Measurements from ENCODE around the gene SLC25A13. TPM values are rescaled to one million over a fixed set of nuclear protein-coding genes. Genes with fewer than 3 reads are reported as not detected.

Gene SLC25A13
- total and polyA plus RNA-seq, 2 of the 8 experiments (the other 6 are each of a cell fraction or from before 2014, with no cell fraction given): 30.8 to 85.4 TPM

DNA sequence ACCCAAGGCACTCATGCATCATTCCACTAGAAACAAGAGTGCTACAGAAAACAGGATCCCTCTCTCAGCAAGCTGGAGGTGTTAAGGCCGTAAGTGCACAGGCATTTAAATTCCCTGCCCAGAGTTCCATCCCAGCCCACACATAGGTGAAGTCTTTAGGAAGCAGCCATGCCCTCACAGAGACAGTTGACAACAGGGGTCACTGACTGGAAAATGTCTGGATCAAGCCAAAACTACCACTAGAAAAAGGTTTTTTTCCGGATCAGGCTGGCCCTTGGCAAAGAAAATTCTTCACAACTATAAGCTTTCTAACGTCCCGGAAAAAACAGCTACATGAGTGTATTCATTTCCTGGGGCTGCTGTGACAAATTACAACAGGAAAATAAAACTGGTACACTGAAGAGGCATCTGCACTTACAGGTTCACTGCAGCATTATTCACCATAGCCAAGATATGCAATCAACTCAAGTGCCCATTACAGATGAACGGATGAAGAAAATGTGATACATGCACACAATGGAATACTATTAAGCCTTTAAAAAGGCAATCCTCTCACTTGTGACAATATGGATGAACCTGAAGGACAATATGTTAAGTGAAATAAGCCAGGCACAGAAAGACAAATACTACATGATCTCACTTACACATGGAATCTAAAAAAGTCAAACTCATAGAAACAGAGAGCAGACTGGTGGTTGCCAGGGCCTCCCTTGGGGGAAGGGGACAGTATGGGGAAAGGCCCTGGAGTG is 52.5 kb downstream of the SLC25A13 start:
- H4K8ac ChIP-seq (ENCODE audit: extremely low read depth, insufficient read depth, low read length): no peak overlapping the region
- DNase-seq (ENCODE audit: low read depth in 1 of 2, low spot score in 2 of 2): no peak
- no peak for FAIRE-seq
- H3K23ac ChIP-seq (ENCODE audit: insufficient read length): no peak overlapping the region
- ChIA-PET POLR2A (ENCODE audit: partially characterized antibody) (no interaction called here), CTCF (ENCODE audit: partially characterized antibody) (interaction anchor here (1.2 kb wide), 1 partner anchor 45 kb away, joined by 3 read pairs; no protein-coding TSS in a partner anchor)
- no peak overlapping the region for H3K4me3 ChIP-seq (ENCODE audit: extremely low read depth in 1 of 4, insufficient read depth in 2 of 4, low read depth in 3 of 4, low read length in 4 of 4)
- no peak overlapping the region for H4K91ac ChIP-seq (replicated peaks; ENCODE audit: insufficient read length, low read length)
- no peak overlapping the region for H3K4ac ChIP-seq (replicated peaks; ENCODE audit: insufficient read length, low read depth, low read length)
- no peak overlapping the region for H2BK12ac ChIP-seq (ENCODE audit: low read depth, low read length)
- H2BK15ac ChIP-seq (ENCODE audit: low read length): no peak overlapping the region
- H3K4me2 ChIP-seq (ENCODE audit: insufficient read depth in 1 of 2, low read depth in 2 of 2, low read length in 2 of 2): no peak overlapping the region
- 93% methylated on average over 5 of the region's 5 CpGs; no CpG with 5 or more reads in 1 of the 2 experiments for WGBS, 2 experiments (ENCODE audit: extremely low coverage in 1 of 2, insufficient coverage in 1 of 2, insufficient read length in 1 of 2, insufficient replicate concordance in 2 of 2, low coverage in 1 of 2, low lambda C conversion rate in 2 of 2, missing lambda C conversion rate in 1 of 2)
- peaks cover 2% of the 10 kb centered on the region in 2 experiments for H4K20me1 ChIP-seq (replicated peaks in 1 of 2; ENCODE audit: control insufficient read depth in 1 of 2, insufficient read depth in 2 of 2, low read length in 2 of 2)
- H3K4me1 ChIP-seq (replicated peaks in 1 of 4; ENCODE audit: control insufficient read depth in 3 of 4, insufficient read depth in 4 of 4, low read length in 3 of 4): no peaks in the 10 kb centered on the region
- no peak overlapping the region for H3K27ac ChIP-seq (ENCODE audit: low read depth, low read length)
- no peaks in the 10 kb centered on the region for H3K27me3 ChIP-seq (replicated peaks in 1 of 4; ENCODE audit: control insufficient read depth in 3 of 4, extremely low read depth in 1 of 4, insufficient read depth in 3 of 4, low read length in 3 of 4)
- no peak overlapping the region for H2AK5ac ChIP-seq (ENCODE audit: low read depth, low read length)
- H4K5ac ChIP-seq (ENCODE audit: insufficient read length, low read depth, low read length): no peak overlapping the region
- no peak overlapping the region for H3K14ac ChIP-seq (ENCODE audit: insufficient read length)
- H3K18ac ChIP-seq (ENCODE audit: extremely low read depth, low read length): no peak overlapping the region
- H2AFZ ChIP-seq (ENCODE audit: low read length): no peak overlapping the region
- H2BK120ac ChIP-seq (replicated peaks; ENCODE audit: low read depth, low read length): no peak overlapping the region
- H3K9me3 ChIP-seq (ENCODE audit: insufficient read depth in 2 of 2, low read depth in 1 of 2, low read length in 1 of 2): no peaks in the 10 kb centered on the region
- H2BK20ac ChIP-seq (ENCODE audit: low read length): no peak overlapping the region
- peaks cover 2% of the 10 kb centered on the region; the same call in 1 of the 2 replicates for H3K79me1 ChIP-seq (ENCODE audit: low read depth, low read length)
- no peaks in the 10 kb centered on the region for H3K23me2 ChIP-seq (ENCODE audit: low read depth, low read length)
- no peak overlapping the region for H3K9ac ChIP-seq (replicated peaks in 1 of 4; ENCODE audit: extremely low read depth in 1 of 4, low read depth in 3 of 4, low read length in 3 of 4)
- no peak for TF ChIP-seq KDM5A (IDR thresholded peaks at IDR 0.05; ENCODE audit: low read length)
- TF ChIP-seq TCF12 (IDR thresholded peaks at IDR 0.05; ENCODE audit: low read depth, low read length): no peak
- TF ChIP-seq EZH2 (IDR thresholded peaks at IDR 0.05; ENCODE audit: low read depth, low read length, severe bottlenecking): no peak
- TF ChIP-seq MAFK (IDR thresholded peaks at IDR 0.05; ENCODE audit: low read depth, low read length): no peak
- no peak for TF ChIP-seq SRF (IDR thresholded peaks at IDR 0.05; ENCODE audit: low read depth, low read length)
- no peak for TF ChIP-seq KDM4A (IDR thresholded peaks at IDR 0.05; ENCODE audit: low read depth, low read length, severe bottlenecking)
- TF ChIP-seq JUN (IDR thresholded peaks at IDR 0.05; ENCODE audit: low read depth, low read length): no peak
- no peak for TF ChIP-seq MAX (IDR thresholded peaks at IDR 0.05)
- TF ChIP-seq SIRT6 (IDR thresholded peaks at IDR 0.05; ENCODE audit: low read length): no peak
- TF ChIP-seq SIX5 (IDR thresholded peaks at IDR 0.05; ENCODE audit: low read depth, low read length): no peak
- no peak for TF ChIP-seq POLR2AphosphoS5 (IDR thresholded peaks at IDR 0.05; ENCODE audit: low read depth, low read length)
- TF ChIP-seq CHD2 (IDR thresholded peaks at IDR 0.05; ENCODE audit: low read length): no peak
- no peak overlapping the region for H2BK5ac ChIP-seq (ENCODE audit: low read depth, low read length)
- peaks cover 0 to 9% of the 10 kb centered on the region in 2 experiments; a peak in 2 of 4 replicates for H3K79me2 ChIP-seq (ENCODE audit: control insufficient read depth in 1 of 2, insufficient read depth in 2 of 2, low read length in 2 of 2)
- no peak overlapping the region for H3K56ac ChIP-seq (replicated peaks; ENCODE audit: insufficient read length, low read depth, low read length)
- H3K36me3 ChIP-seq (ENCODE audit: control insufficient read depth in 2 of 4, insufficient read depth in 4 of 4, low read length in 3 of 4): no peaks in the 10 kb centered on the region; a peak in 1 of 8 replicates

Measured in H1 (cell line).